ENCODE measurements around the gene CHORDC1.
"Not testable (repeated sequence)": the region's sequence is repeated elsewhere in the genome, so short reads cannot be mapped to it uniquely, and the experiment has no call there.

The CHORDC1 gene

DNA sequence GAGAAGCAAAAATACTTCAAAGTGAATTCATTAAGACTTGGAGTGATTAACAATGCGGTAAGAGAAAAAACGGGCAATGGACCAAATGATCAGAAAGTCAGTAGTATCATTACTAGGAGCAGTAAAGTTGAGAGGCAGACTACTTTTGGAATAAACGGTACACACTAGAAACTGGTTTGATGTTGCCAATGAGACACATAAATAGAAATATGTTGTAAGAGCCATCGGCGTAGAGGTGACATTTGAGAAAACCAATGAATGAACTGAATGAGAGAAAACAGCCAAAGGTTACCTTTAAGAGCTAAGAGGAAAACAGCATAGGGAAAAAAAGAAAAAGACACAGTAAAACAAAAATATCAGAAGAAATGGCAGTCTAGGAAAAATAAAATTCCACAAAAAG lies 6.2 kb downstream of the CHORDC1 start:
- Histone ChIP-seq H3K27ac (replicated peaks) (no peak overlapping the region), H3K4me3 (replicated peaks; ENCODE audit: insufficient read depth, low read length) (no peak overlapping the region), H3K27me3 (ENCODE audit: insufficient read depth, poor library complexity, severe bottlenecking) (no peaks in the 10 kb centered on the region)
- DNase-seq (ENCODE audit: low read depth in 1 of 2, low spot score in 1 of 2) = no peak
- TF ChIP-seq SPI1 (IDR thresholded peaks at IDR 0.05; ENCODE audit: borderline replicate concordance, low read depth) = no peak
- TF ChIP-seq, protein P1, sequence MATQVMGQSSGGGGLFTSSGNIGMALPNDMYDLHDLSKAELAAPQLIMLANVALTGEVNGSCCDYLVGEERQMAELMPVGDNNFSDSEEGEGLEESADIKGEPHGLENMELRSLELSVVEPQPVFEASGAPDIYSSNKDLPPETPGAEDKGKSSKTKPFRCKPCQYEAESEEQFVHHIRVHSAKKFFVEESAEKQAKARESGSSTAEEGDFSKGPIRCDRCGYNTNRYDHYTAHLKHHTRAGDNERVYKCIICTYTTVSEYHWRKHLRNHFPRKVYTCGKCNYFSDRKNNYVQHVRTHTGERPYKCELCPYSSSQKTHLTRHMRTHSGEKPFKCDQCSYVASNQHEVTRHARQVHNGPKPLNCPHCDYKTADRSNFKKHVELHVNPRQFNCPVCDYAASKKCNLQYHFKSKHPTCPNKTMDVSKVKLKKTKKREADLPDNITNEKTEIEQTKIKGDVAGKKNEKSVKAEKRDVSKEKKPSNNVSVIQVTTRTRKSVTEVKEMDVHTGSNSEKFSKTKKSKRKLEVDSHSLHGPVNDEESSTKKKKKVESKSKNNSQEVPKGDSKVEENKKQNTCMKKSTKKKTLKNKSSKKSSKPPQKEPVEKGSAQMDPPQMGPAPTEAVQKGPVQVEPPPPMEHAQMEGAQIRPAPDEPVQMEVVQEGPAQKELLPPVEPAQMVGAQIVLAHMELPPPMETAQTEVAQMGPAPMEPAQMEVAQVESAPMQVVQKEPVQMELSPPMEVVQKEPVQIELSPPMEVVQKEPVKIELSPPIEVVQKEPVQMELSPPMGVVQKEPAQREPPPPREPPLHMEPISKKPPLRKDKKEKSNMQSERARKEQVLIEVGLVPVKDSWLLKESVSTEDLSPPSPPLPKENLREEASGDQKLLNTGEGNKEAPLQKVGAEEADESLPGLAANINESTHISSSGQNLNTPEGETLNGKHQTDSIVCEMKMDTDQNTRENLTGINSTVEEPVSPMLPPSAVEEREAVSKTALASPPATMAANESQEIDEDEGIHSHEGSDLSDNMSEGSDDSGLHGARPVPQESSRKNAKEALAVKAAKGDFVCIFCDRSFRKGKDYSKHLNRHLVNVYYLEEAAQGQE (IDR thresholded peaks at IDR 0.05; ENCODE audit: insufficient replicate concordance, low read depth) = no peak
- TF ChIP-seq POLR2AphosphoS5 (IDR thresholded peaks at IDR 0.05; ENCODE audit: low read depth) = no peak
- no peak for TF ChIP-seq GABPA (IDR thresholded peaks at IDR 0.05; ENCODE audit: low read depth)
- TF ChIP-seq, protein P2, sequence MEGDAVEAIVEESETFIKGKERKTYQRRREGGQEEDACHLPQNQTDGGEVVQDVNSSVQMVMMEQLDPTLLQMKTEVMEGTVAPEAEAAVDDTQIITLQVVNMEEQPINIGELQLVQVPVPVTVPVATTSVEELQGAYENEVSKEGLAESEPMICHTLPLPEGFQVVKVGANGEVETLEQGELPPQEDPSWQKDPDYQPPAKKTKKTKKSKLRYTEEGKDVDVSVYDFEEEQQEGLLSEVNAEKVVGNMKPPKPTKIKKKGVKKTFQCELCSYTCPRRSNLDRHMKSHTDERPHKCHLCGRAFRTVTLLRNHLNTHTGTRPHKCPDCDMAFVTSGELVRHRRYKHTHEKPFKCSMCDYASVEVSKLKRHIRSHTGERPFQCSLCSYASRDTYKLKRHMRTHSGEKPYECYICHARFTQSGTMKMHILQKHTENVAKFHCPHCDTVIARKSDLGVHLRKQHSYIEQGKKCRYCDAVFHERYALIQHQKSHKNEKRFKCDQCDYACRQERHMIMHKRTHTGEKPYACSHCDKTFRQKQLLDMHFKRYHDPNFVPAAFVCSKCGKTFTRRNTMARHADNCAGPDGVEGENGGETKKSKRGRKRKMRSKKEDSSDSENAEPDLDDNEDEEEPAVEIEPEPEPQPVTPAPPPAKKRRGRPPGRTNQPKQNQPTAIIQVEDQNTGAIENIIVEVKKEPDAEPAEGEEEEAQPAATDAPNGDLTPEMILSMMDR (IDR thresholded peaks at IDR 0.05; ENCODE audit: insufficient read depth, low read length) = no peak

DNA sequence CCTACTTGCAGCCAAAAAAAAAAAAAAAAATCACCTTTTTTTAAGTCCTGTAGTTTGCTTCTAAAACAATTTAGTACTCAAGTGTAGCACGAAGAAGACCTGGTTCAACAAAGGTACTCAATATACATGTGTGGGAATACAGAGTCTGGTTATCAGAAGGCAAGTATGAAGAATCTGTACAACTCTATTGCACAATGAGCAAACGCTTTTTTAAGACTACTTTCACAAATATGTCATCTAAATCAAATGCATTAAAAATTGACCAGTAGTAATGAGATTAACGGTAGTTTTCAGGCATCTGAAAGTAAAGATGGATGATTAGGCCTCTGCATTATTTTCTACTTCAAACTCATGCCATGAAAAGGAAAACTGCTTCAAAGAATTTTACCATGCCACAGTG lies 9.5 kb downstream of the CHORDC1 start:
- Histone ChIP-seq H3K27ac (replicated peaks) (no peak overlapping the region), H3K4me3 (replicated peaks; ENCODE audit: insufficient read depth, low read length) (no peak overlapping the region), H3K27me3 (ENCODE audit: insufficient read depth, poor library complexity, severe bottlenecking) (no peaks in the 10 kb centered on the region)
- TF ChIP-seq, protein P1 (IDR thresholded peaks at IDR 0.05; ENCODE audit: insufficient replicate concordance, low read depth) = no peak
- TF ChIP-seq, protein P2 (IDR thresholded peaks at IDR 0.05; ENCODE audit: insufficient read depth, low read length) = no peak
- no peak for TF ChIP-seq GABPA (IDR thresholded peaks at IDR 0.05; ENCODE audit: low read depth)
- TF ChIP-seq SPI1 (IDR thresholded peaks at IDR 0.05; ENCODE audit: borderline replicate concordance, low read depth) = no peak
- DNase-seq (ENCODE audit: low read depth in 1 of 2, low spot score in 1 of 2) = no peak

DNA sequence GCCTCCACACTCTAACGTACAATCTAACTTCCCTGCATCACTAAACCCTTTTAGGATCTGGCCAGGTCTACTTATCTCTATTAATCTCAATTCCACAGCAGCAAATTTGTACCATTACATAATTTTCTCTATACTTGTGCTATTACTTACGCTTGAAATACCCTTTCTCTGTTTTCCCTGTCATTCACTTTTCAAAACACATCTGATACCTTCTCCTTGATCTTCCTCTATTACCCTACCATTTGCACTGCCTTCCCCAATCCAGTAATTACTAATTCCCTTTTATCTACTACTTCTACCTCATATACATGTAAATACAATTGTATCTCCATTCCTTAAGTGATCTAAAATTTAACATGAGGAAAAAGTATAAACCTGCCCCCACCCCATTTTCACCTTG lies 14.0 kb downstream of the CHORDC1 start:
- Histone ChIP-seq H3K27ac (replicated peaks) (no peak overlapping the region), H3K27me3 (ENCODE audit: insufficient read depth, poor library complexity, severe bottlenecking) (no peaks in the 10 kb centered on the region), H3K4me3 (replicated peaks; ENCODE audit: insufficient read depth, low read length) (no peak overlapping the region)
- no peak for TF ChIP-seq GABPA (IDR thresholded peaks at IDR 0.05; ENCODE audit: low read depth)
- no peak for TF ChIP-seq POLR2AphosphoS5 (IDR thresholded peaks at IDR 0.05; ENCODE audit: low read depth)
- TF ChIP-seq, protein P2 (IDR thresholded peaks at IDR 0.05; ENCODE audit: insufficient read depth, low read length) = no peak
- TF ChIP-seq, protein P1 (IDR thresholded peaks at IDR 0.05; ENCODE audit: insufficient replicate concordance, low read depth) = no peak
- no peak for TF ChIP-seq SPI1 (IDR thresholded peaks at IDR 0.05; ENCODE audit: borderline replicate concordance, low read depth)
- DNase-seq (ENCODE audit: low read depth in 1 of 2, low spot score in 1 of 2) = no peak

DNA sequence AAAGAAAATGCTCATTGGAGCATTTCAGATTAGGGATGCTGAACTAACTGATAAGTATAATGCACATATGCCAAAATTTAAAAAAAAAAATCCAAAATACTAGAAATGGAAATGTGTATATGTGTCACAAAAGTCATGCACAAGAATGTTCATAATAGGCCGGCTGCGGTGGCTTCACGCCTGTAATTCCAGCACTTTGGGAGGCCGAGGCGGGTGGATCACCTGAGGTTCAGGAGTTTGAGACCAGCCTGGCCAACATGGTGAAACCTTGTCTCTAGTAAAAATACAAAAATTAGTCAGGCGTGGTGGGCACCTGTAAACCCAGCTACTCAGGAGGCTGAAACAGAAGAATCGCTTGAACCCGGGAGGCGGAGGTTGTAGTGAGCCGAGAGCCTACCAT lies 14.9 kb downstream of the CHORDC1 start:
- DNase-seq (ENCODE audit: low read depth in 1 of 2, low spot score in 1 of 2); H3K27me3 ChIP-seq (ENCODE audit: insufficient read depth, poor library complexity, severe bottlenecking); H3K4me3 ChIP-seq (replicated peaks; ENCODE audit: insufficient read depth, low read length); H3K27ac ChIP-seq (replicated peaks): not testable (repeated sequence)

Data from HL-60 (cell line).